ENCODE results near the gene EIF3B.
"Not testable (repeated sequence)": the region's sequence is repeated elsewhere in the genome, so short reads cannot be mapped to it uniquely, and the experiment has no call there.

Gene EIF3B

DNA sequence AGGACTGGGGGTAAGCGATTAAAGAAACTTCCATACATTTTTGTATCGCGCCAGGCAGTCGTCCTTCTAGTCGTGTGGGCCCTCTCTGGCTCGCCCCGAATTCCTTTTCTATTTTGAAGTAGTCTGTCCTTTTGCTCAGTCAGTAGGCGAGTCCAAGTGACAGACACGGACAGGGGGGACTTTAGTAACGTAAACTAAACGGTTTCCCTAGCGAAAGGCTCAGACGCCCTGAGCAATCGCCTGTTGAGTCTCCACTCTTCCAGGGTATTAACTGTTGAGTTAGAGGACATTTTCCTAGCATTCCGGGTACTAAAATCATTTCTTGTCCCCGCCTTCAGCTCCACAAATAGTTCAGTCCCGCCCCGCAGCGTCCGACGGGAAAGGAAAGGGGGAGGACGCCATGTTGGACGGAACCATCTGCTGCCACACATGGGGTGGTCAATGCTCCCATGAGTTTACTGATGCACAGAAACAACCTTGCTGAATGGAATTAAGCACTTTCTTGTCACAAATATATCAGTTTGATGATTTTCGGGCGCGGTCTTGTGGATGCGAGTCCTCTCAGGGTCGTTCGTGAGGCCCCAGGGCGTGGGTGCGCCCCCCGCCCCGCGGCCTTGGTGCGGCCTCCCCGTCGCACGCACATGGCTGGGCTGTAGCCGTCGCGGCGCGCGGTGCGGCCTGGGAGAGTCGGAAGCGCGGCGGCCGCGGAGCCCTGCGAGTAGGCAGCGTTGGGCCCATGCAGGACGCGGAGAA lies at the start of gene EIF3B:
EIF3B (plus strand) TSS at position 642 of the 753 bp plus-strand sequence; CDS start at position 737, 95 bp downstream.
- DNase-seq: peak; percentile 92

DNA sequence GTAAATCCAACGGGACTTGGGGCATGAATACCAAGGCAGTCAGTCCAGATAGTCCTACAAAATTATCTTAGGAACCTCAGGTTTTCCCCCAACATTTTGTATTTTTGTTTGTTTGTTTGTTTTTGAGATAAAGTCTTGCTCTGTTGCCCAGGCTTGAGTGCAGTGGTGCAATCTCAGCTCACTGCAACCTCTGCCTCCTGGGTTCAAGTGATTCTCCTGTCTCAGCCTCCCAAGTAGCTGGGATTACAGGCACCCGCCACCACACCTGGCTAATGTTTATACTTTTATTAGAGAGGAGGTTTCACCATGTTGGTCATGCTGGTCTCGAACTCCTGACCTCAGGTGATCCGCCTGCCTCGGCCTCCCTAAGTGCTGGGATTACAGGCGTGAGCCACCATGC lies 49.4 kb upstream of the EIF3B start:
- not testable (repeated sequence) for DNase-seq

DNA sequence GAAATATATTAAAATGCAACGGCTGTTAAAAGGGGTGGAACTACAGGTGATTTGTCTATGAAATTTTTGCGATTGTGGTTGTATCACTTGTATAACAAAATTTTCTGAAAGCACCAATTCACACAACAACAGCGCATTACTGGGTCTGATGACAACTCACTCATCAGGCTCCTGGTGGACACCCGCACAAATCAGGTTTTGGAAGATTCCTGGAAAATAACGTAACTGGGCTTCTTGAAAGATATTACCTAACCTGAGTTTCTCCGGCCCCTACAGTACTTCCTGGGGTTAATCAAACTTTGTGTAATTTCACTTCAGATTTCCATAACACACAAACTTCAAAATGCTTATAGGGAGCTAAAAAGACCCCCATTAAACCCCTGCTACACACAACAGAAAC lies 47.9 kb upstream of the EIF3B start:
- DNase-seq: no peak

DNA sequence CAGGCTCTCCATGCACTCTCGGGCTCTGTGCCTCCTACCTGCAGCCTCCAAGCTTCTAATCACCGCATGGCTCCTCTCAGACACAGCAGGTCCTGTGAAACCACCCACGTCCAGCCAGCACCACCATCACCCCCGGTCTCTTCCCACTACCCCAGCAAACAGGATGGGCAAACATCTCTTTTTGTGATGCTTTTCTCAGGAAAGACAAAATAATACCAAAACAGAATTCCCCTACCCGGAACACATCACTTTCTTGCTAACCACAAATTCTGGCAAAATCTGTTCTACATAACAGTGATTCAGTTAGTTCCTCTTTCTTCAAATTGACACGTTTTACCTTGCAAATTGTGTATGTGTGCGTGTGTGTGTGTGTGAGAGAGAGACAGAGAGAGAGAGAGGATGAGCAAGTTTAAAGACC lies 46.9 kb upstream of the EIF3B start:
- no peak for DNase-seq

DNA sequence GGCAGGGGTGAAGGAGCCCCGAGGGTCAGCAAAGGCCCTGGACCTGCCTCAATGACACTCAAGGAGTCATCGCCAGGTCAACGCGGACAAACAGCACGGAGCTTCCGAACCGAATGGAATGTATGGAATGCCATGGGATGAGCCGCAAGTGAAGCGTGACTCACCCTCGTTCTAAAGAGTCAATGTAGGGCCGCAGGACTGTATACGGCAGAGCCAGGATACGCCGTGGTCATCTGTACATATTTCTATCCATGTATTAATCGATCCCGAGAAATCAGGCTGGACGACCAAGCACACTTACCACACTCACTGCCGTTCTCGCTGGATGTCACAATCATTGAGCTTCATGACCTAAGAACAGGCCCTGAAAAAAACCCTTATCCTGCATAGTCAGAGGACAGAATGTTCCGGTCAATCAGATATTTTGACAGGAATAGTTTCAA lies 44.7 kb upstream of the EIF3B start:
- no peak for DNase-seq

DNA sequence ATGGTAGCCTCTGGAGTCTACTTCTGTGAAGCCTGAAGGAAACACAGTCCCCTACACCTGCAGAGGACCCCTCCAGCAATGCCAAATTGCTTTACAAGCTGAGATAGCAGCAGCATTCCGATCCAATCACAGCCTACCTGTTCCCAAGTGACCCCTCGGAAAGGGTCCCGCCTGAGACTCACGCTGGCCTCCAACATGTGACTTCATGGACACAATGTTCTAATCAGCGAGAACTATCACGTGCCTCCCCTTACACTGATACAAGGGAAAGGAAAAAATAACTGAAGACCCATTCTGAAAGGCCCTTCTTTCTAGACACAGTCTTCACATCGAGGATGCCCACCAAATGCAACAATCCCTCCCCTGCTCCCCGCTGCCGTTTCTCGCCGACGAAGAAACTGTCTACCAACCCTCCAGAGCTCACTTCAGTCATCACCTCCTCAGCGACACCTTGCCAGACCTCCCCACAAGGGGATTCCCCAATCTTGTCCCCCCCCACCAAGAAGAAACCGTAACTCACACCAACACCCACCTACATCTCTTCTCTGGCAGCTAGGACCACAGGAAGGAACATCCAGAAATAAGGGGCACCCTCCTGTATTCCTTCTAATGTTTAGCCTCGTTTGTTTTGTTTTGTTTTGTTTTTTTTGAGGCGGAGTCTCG lies 42.2 kb upstream of the EIF3B start:
- DNase-seq: no peak

DNA sequence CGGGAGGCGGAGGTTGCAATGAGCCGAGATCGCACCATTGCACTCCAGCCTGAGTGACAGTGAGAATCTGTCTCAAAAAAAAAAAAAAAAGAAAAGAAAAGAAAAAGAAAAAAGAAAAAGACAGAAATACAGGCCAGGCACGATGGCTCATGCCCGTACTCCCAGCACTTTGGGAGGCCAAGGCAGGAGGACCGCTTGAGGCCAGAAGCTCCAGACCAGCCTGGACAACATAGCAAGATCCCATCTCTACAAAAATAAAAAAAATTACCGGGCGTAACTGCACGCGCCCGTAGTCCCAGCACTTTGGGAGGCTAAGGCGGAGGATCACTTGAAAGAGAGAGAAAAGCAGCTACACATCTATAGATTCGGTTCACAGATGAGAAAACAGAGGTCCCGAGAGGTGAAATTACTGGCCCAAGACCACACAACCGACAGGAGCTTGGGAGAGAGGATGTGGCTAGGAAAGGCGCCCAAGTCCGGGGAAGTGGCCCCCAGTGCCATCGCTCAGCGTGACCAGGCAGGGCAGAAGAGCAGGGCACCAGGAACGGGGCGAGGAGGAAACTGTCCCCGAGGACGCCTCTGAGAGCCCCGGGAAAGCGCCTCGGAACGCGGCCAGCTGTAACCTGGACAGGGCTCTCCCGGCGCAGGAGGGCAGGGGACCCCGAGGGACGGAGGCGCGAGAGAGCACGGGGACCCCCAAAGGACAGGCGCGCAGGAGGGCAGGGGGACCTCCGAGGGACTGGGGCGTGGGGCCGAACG lies 41.0 kb upstream of the EIF3B start:
- no peak for DNase-seq

- DNase-seq: peak; percentile 93
Observed at GRCh38 chr7:2314209-2314955, 40.2 kb upstream of the EIF3B start, which contains the start of gene SNX8. SNX8 (minus strand) TSS chr7:2314441; CDS start chr7:2314421, 20 bp downstream.

DNA sequence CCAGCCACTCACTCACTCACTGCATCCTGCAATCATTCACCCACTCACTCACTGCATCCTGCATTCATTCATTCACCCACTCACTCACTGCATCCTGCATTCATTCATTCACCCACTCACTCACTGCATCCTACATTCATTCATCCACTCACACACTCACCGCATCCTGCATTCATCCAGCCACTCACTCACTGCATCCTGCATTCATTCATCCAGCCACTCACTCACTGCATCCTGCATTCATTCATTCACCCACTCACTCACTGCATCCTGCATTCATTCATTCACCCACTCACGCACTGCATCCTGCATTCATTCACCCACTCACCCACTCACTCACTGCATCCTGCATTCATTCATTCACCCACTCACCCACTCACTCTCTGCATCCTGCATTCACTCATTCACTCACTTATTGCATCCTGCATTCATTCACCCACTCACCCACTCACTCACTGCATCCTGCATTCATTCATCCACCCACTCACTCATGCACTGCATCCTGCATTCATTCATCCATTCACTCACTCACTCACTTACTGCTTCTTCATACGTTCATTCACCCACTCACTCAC lies 39.6 kb upstream of the EIF3B start:
- DNase-seq: not testable (repeated sequence)

- no peak for DNase-seq
Observed at GRCh38 chr7:2315787-2316186, 38.8 kb upstream of the EIF3B start.

- no peak for DNase-seq
Observed at GRCh38 chr7:2316578-2316977, 38.0 kb upstream of the EIF3B start.

DNA sequence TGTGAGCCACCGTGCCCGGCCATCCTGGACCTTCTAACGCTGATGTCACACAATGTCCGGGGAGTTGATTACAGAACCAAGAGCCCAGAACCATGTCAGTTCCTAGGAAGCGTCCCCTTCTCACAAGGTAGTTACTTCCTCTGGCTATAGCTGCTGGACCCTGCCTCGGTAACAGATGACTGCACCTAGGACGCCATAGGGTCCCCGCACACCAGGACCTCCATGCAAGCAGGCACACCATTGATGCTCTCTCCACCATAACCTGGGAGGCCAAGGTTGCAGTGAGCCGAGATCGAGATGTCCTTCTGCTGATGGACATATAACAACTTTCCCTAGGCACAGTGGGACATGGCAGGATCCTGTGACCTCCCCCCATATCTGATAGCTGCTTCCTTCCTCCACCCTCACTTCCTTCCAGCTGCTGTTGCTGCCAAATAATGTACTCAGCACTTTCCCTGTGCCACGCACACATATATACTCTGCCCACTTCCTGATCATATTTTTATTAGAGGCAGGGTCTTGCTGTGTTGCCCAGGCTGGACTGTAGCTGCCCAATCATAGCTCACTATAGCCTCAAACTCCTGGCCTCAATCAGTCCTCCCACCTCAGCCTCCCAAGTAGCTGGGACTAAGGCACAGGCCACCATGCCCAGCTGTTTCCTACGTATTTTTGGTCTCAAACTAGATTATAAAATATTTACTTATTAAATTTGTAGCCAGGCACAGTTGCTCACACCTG lies 36.9 kb upstream of the EIF3B start:
- no peak for DNase-seq

GRCh38 chr7:2321020-2321419 lies 33.6 kb upstream of the EIF3B start:
- peak; percentile 37 for DNase-seq

- DNase-seq: no peak
Observed at GRCh38 chr7:2325162-2325561, 29.5 kb upstream of the EIF3B start.

- DNase-seq: no peak
Observed at GRCh38 chr7:2326951-2327350, 27.7 kb upstream of the EIF3B start.

- DNase-seq: no peak
Observed at GRCh38 chr7:2330493-2330892, 24.1 kb upstream of the EIF3B start.

DNA sequence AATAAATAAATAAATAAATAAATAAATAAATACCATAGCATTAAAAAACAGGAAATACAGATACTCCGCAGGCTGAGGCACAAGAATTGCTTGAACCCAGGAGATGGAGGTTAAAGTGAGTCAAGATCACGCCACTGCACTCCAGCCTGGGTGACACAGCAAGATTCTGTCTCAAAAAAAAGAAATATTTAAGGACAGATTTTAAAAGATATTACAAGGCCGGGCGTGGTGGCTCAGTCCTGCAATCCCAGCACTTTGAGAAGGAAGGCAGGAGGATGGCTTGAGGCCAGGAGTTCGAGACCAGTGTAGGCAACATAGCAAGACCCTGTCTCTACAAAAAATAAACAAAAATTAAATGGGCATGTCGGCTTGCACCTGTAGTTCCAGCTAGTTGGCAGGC lies 22.9 kb upstream of the EIF3B start:
- no peak for DNase-seq

GRCh38 chr7:2332606-2333231 lies 21.9 kb upstream of the EIF3B start:
- not testable (repeated sequence) for DNase-seq

GRCh38 chr7:2336626-2337299 lies 17.9 kb upstream of the EIF3B start:
- no peak for DNase-seq

DNA sequence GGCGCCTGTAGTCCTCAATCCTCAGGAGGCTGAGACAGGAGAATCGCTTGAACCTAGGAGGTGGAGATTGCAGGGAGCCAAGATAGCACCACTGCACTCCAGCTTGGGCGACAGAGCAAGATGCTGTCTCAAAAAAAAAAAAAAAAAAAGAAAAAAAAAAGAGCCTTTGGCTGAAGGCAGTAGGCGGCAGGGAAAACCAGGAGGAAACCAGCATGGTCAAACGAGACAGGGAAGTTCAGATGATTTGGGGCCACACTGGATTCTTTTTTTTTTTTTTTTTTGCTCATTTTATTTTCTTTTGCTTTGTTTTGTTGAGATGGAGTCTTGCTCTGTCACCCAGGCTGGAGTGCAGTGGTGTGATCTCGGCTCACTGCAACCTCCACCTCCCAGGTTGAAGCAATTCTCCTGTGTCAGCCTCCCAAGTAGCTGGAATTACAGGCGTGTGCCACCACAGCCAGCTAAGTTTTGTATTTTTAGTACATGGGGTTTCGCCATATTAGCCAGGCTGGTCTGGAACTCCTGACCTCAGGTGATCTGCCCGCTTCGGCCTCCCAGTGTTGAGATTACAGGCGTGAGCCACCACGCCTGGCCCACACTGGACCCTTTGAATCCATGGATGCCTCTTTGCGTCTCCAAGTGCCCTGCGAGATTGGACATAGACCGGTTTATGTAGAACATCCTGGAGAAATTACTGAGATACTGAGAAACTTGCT lies 7.1 kb upstream of the EIF3B start:
- not testable (repeated sequence) for DNase-seq

Measured in NCI-H774 (cell line).